Upper lobe of left lung (tissue), 6 donors: ENCODE measurements around the gene ZAP70. TPM values are rescaled to one million over a fixed set of nuclear protein-coding genes. Genes with fewer than 3 reads are reported as not detected.

Source experiments
- ATAC-seq, 2 donors: fragments of 200-7000 bp; cut with Tn5 transposase; one replicate each; pipeline ENCODE4 v1.9.1; 2022; ENCODE audit warnings: mild to moderate bottlenecking in 2 of 2, moderate library complexity in 2 of 2; ENCODE audit not compliant: low FRiP score in 2 of 2
- DNase-seq, 2 donors: peaks; one replicate each; pipeline ENCODE4 v3.0.0-alpha.2; 2019 to 2020
- H3K27ac ChIP-seq, 4 donors: fragments of 200-600 bp; sonication (generic); one replicate each; pipeline ENCODE4 v1.5.1; 2016 to 2019
- H3K27me3 ChIP-seq, 4 donors: fragments of 200-600 bp; sonication (generic); one replicate each; pipeline ENCODE4 v1.5.1; 2017 to 2019
- H3K36me3 ChIP-seq, 4 donors: fragments of 200-600 bp; sonication (generic); one replicate each; pipeline ENCODE4 v1.5.1; 2016 to 2019
- H3K4me1 ChIP-seq, 4 donors: fragments of 200-600 bp; sonication (generic); one replicate each; pipeline ENCODE4 v1.5.1; 2018 to 2019
- H3K4me3 ChIP-seq, 4 donors: fragments of 200-600 bp; sonication (generic); one replicate each; pipeline ENCODE4 v1.5.1; 2017 to 2019; ENCODE audit warnings: mild to moderate bottlenecking in 2 of 4, moderate library complexity in 1 of 4
- H3K9me3 ChIP-seq, 4 donors: fragments of 200-600 bp; sonication (generic); one replicate each; pipeline ENCODE4 v1.5.1; 2018 to 2019
- CTCF ChIP-seq, 6 experiments: fragments of 450-650 bp in 4 of 6; fragments of 200-600 bp in 2 of 6; sonication (generic) in 2 of 6; IDR thresholded peaks; one replicate each; pipeline ENCODE4 v1.5.1; 2016 to 2019; ENCODE audit warnings: antibody characterized with exemption in 6 of 6
- EP300 ChIP-seq, 4 donors: sonication (generic); formaldehyde crosslinking; IDR thresholded peaks; one replicate each; pipeline ENCODE4 v1.5.1; 2017; ENCODE audit warnings: antibody characterized with exemption in 4 of 4, control low read depth in 2 of 4
- POLR2A ChIP-seq, 4 donors: fragments of 450-650 bp; IDR thresholded peaks; one replicate each; pipeline ENCODE4 v1.5.1; 2016 to 2017; ENCODE audit warnings: antibody characterized with exemption in 4 of 4, mild to moderate bottlenecking in 2 of 4
- POLR2AphosphoS5 ChIP-seq, 2 donors: sonication (generic); formaldehyde crosslinking; IDR thresholded peaks; one replicate each; pipeline ENCODE4 v1.5.1; 2017; ENCODE audit warnings: antibody characterized with exemption in 2 of 2
- WGBS, 2 donors: methylation state at CpG; one replicate each; pipeline ENCODE4 v1.1.5; 2017 to 2018; 5-methylcytosine and 5-hydroxymethylcytosine counted together
- total RNA-seq, 6 donors: library from RNA; depleted of rRNA in 4 of 6; stranded (reverse); fragments of >200 nt in 4 of 6; gene quantifications; one replicate each; pipeline versions ENCODE4 v1.1.0 to v1.2.1, GENCODE V29; 2016 to 2021
- donor health status: DM: no; HTN: no; CAD: no; lungs with moderate emphysema.
- donor health status: DM: no; HTN: yes; CAD: no; lungs with severe emphysema.

The ZAP70 gene
- total RNA-seq, 6 donors from 2014 or later = 6.4 to 88.0 (median 11.3) TPM

- 86 to 93% methylated on average over 5 to 6 of the region's 6 CpGs for WGBS, 2 donors
- ATAC-seq (no peak), DNase-seq (no peak)
- no peak overlapping the region for H3K4me3 ChIP-seq
- H3K36me3 ChIP-seq = no peaks in the 10 kb centered on the region
- no peaks in the 10 kb centered on the region for H3K27me3 ChIP-seq
- H3K27ac ChIP-seq = no peak overlapping the region
- TF ChIP-seq EP300 (IDR thresholded peaks at IDR 0.05) = no peak
- TF ChIP-seq POLR2AphosphoS5 (IDR thresholded peaks at IDR 0.05) = no peak
- no peak for TF ChIP-seq POLR2A (IDR thresholded peaks at IDR 0.05)
- no peak for TF ChIP-seq CTCF (IDR thresholded peaks at IDR 0.05)
- H3K4me1 ChIP-seq = peaks cover 0 to 2% (median 0%) of the 10 kb centered on the region in 4 donors
- H3K9me3 ChIP-seq = no peaks in the 10 kb centered on the region
Measured at GRCh38 chr2:97701851-97702465, 11.4 kb upstream of the ZAP70 start.

GRCh38 chr2:97702731-97703470 lies 10.5 kb upstream of the ZAP70 start:
- WGBS, 2 donors = 89 to 91% methylated on average over 19 of the region's 19 CpGs
- TF ChIP-seq POLR2A (IDR thresholded peaks at IDR 0.05) (no peak), EP300 (IDR thresholded peaks at IDR 0.05) (no peak), POLR2AphosphoS5 (IDR thresholded peaks at IDR 0.05) (no peak), CTCF (IDR thresholded peaks at IDR 0.05) (no peak)
- no peaks in the 10 kb centered on the region for H3K9me3 ChIP-seq
- H3K4me1 ChIP-seq = no peaks in the 10 kb centered on the region
- no peak overlapping the region for H3K27ac ChIP-seq
- DNase-seq = no peak
- H3K4me3 ChIP-seq = no peak overlapping the region
- no peaks in the 10 kb centered on the region for H3K27me3 ChIP-seq
- ATAC-seq = no peak
- H3K36me3 ChIP-seq = no peaks in the 10 kb centered on the region

- WGBS, 2 donors = 75 to 91% methylated on average over 3 of the region's 3 CpGs
- ATAC-seq = no peak
- H3K9me3 ChIP-seq = no peaks in the 10 kb centered on the region
Measured at GRCh38 chr2:97703741-97704140, 9.6 kb upstream of the ZAP70 start.

GRCh38 chr2:97704989-97705388 lies 8.4 kb upstream of the ZAP70 start:
- no peak overlapping the region for H3K4me3 ChIP-seq
- ATAC-seq = no peak
- no peaks in the 10 kb centered on the region for H3K9me3 ChIP-seq
- no peaks in the 10 kb centered on the region for H3K4me1 ChIP-seq
- no peaks in the 10 kb centered on the region for H3K36me3 ChIP-seq
- no peak for DNase-seq
- H3K27me3 ChIP-seq = no peaks in the 10 kb centered on the region
- 95 to 98% methylated on average over 5 of the region's 5 CpGs for WGBS, 2 donors
- H3K27ac ChIP-seq = no peak overlapping the region
- no peak for TF ChIP-seq POLR2A (IDR thresholded peaks at IDR 0.05)
- no peak for TF ChIP-seq CTCF (IDR thresholded peaks at IDR 0.05)
- no peak for TF ChIP-seq EP300 (IDR thresholded peaks at IDR 0.05)
- TF ChIP-seq POLR2AphosphoS5 (IDR thresholded peaks at IDR 0.05) = no peak

More at GRCh38 chr2:97703741-97704140, 9.6 kb upstream of the ZAP70 start:
- H3K36me3 ChIP-seq = no peaks in the 10 kb centered on the region
- H3K27me3 ChIP-seq = no peaks in the 10 kb centered on the region
- no peak for DNase-seq
- H3K4me1 ChIP-seq = no peaks in the 10 kb centered on the region
- no peak for TF ChIP-seq CTCF (IDR thresholded peaks at IDR 0.05)
- TF ChIP-seq EP300 (IDR thresholded peaks at IDR 0.05) = no peak
- no peak overlapping the region for H3K27ac ChIP-seq
- H3K4me3 ChIP-seq = no peak overlapping the region

- WGBS, 2 donors = 89 to 96% methylated on average over 13 of the region's 13 CpGs
- Histone ChIP-seq H3K4me1 (no peaks in the 10 kb centered on the region), H3K27ac (no peak overlapping the region), H3K36me3 (no peaks in the 10 kb centered on the region), H3K9me3 (no peaks in the 10 kb centered on the region), H3K4me3 (no peak overlapping the region), H3K27me3 (no peaks in the 10 kb centered on the region)
- DNase-seq = no peak
- TF ChIP-seq EP300 (IDR thresholded peaks at IDR 0.05) (no peak), CTCF (IDR thresholded peaks at IDR 0.05) (no peak), POLR2A (IDR thresholded peaks at IDR 0.05) (no peak), POLR2AphosphoS5 (IDR thresholded peaks at IDR 0.05) (no peak)
- no peak for ATAC-seq
Measured at GRCh38 chr2:97706112-97706511, 7.3 kb upstream of the ZAP70 start.
